Gastroesophageal sphincter (tissue), 3 donors: ENCODE results near the gene SDK1.

Experiments
- CTCF ChIP-seq, 4 experiments: fragments of 200-600 bp in 2 of 4; fragments of 450-650 bp in 2 of 4; sonication (generic) in 1 of 4; IDR thresholded peaks; one replicate each; pipeline ENCODE4 v1.5.1; 2017 to 2019; ENCODE audit warnings: antibody characterized with exemption in 4 of 4, mild to moderate bottlenecking in 2 of 4, moderate library complexity in 2 of 4
- EP300 ChIP-seq: sonication (generic); formaldehyde crosslinking; IDR thresholded peaks from one replicate; pipeline ENCODE4 v1.6.1; 2017; ENCODE audit warnings: antibody characterized with exemption, mild to moderate bottlenecking
- POLR2AphosphoS5 ChIP-seq: sonication (generic); formaldehyde crosslinking; IDR thresholded peaks from one replicate; pipeline ENCODE4 v1.6.1; 2017; ENCODE audit warnings: antibody characterized with exemption

GRCh38 chr7:3795141-3795540, 494.1 kb downstream of the SDK1 start:
- TF ChIP-seq CTCF (IDR thresholded peaks at IDR 0.05) = no peak
- TF ChIP-seq EP300 = no peak
- TF ChIP-seq POLR2AphosphoS5 = no peak
